Panc1 (cell line): ENCODE measurements around the gene RRM2.

Experiments used
- POLR2AphosphoS5 ChIP-seq: IDR thresholded peaks from 2 replicates; pipeline ENCODE4 v1.6.1; 2012; ENCODE audit warnings: mild to moderate bottlenecking, low read depth, low read length, moderate library complexity
- TF ChIP-seq, protein P1 (sequence below), 2 experiments: IDR thresholded peaks; 2 replicates each; pipeline ENCODE4 v1.6.1; 2011 to 2012; ENCODE audit warnings: low read depth in 2 of 2, control low read depth in 1 of 2, low read length in 1 of 2, mild to moderate bottlenecking in 1 of 2, moderate library complexity in 1 of 2; ENCODE audit not compliant: insufficient read depth in 1 of 2
- TF ChIP-seq, protein P2 (sequence below): fragments of 450-650 bp; IDR thresholded peaks from 2 replicates; pipeline ENCODE4 v1.5.1; 2017; ENCODE audit warnings: mild to moderate bottlenecking

DNA sequence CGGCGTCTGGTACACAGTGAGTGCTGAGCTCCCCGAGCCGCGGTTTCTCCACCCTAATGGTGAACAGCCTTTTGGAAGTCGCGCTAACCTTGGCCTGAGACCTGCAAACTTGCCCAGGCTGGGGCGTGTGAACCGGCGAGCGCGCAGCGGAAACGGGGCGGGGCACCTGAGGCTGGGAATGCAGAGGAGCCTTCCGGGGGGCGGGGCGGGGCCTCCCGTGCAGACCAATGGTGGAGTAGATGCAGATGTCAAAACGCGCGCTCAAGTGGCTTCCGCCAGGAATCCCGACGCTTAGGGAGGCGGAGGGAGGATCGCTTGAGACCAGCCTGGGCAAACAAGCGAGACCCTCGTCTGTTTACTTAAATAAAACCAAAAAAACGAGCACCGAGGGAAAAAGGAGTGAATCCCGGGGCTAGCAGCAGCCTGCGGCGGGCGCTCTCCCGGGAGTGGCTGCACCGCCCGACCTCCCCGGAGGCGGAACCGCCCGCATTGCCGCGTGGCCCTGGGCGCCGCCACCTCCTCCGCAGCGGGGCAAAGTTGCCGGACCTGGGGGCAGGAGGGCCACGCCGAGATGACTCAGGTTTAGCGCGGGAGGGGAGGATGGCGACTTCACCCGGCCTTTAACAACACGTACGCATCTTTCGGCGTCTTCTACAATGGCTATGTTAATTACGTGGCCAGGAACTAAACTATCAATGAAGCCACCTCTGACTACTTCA lies 2.2 kb upstream of the RRM2 start:
- TF ChIP-seq POLR2AphosphoS5, result peak; percentile 95
- TF ChIP-seq, protein P1, sequence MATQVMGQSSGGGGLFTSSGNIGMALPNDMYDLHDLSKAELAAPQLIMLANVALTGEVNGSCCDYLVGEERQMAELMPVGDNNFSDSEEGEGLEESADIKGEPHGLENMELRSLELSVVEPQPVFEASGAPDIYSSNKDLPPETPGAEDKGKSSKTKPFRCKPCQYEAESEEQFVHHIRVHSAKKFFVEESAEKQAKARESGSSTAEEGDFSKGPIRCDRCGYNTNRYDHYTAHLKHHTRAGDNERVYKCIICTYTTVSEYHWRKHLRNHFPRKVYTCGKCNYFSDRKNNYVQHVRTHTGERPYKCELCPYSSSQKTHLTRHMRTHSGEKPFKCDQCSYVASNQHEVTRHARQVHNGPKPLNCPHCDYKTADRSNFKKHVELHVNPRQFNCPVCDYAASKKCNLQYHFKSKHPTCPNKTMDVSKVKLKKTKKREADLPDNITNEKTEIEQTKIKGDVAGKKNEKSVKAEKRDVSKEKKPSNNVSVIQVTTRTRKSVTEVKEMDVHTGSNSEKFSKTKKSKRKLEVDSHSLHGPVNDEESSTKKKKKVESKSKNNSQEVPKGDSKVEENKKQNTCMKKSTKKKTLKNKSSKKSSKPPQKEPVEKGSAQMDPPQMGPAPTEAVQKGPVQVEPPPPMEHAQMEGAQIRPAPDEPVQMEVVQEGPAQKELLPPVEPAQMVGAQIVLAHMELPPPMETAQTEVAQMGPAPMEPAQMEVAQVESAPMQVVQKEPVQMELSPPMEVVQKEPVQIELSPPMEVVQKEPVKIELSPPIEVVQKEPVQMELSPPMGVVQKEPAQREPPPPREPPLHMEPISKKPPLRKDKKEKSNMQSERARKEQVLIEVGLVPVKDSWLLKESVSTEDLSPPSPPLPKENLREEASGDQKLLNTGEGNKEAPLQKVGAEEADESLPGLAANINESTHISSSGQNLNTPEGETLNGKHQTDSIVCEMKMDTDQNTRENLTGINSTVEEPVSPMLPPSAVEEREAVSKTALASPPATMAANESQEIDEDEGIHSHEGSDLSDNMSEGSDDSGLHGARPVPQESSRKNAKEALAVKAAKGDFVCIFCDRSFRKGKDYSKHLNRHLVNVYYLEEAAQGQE (IDR thresholded peaks at IDR 0.05; ENCODE audit: insufficient read depth in 1 of 2, low read depth in 2 of 2, low read length in 1 of 2), result no peak
- TF ChIP-seq, protein P2, sequence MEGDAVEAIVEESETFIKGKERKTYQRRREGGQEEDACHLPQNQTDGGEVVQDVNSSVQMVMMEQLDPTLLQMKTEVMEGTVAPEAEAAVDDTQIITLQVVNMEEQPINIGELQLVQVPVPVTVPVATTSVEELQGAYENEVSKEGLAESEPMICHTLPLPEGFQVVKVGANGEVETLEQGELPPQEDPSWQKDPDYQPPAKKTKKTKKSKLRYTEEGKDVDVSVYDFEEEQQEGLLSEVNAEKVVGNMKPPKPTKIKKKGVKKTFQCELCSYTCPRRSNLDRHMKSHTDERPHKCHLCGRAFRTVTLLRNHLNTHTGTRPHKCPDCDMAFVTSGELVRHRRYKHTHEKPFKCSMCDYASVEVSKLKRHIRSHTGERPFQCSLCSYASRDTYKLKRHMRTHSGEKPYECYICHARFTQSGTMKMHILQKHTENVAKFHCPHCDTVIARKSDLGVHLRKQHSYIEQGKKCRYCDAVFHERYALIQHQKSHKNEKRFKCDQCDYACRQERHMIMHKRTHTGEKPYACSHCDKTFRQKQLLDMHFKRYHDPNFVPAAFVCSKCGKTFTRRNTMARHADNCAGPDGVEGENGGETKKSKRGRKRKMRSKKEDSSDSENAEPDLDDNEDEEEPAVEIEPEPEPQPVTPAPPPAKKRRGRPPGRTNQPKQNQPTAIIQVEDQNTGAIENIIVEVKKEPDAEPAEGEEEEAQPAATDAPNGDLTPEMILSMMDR, result no peak
